ENCODE data around the gene HINFP. TPM values are rescaled to one million over a fixed set of nuclear protein-coding genes. Genes with fewer than 3 reads are reported as not detected.

Gene HINFP
- total and polyA plus RNA-seq, 2 of the 4 experiments (the other 2 are of a cell fraction) = 9.1 to 15.3 TPM

GRCh38 chr11:119099711-119100110 is 21.7 kb upstream of the HINFP start (continued):
- TF ChIP-seq, protein P1, sequence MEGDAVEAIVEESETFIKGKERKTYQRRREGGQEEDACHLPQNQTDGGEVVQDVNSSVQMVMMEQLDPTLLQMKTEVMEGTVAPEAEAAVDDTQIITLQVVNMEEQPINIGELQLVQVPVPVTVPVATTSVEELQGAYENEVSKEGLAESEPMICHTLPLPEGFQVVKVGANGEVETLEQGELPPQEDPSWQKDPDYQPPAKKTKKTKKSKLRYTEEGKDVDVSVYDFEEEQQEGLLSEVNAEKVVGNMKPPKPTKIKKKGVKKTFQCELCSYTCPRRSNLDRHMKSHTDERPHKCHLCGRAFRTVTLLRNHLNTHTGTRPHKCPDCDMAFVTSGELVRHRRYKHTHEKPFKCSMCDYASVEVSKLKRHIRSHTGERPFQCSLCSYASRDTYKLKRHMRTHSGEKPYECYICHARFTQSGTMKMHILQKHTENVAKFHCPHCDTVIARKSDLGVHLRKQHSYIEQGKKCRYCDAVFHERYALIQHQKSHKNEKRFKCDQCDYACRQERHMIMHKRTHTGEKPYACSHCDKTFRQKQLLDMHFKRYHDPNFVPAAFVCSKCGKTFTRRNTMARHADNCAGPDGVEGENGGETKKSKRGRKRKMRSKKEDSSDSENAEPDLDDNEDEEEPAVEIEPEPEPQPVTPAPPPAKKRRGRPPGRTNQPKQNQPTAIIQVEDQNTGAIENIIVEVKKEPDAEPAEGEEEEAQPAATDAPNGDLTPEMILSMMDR (conservative IDR thresholded peaks at IDR 0.05; ENCODE audit: low read depth, low read length) = no peak
- TF ChIP-seq CEBPB (IDR thresholded peaks at IDR 0.05; ENCODE audit: low read depth, low read length) = no peak
- no peak for TF ChIP-seq USF2 (IDR thresholded peaks at IDR 0.05; ENCODE audit: low read depth, low read length)

All from IMR-90 (cell line).